GM10248 (cell line): ENCODE results near the gene OSBPL9.

Source experiments
- CTCF ChIA-PET: fragments of 300-600 bp; sonication (Branson Sonifier 250); formaldehyde crosslinking; extraction: SDS; loops from one replicate; lab custom pipeline; 2021; ENCODE audit warnings: antibody characterized with exemption; lab: Yijun Ruan, JAX
- POLR2A ChIA-PET: fragments of 350-650 bp; sonication (Branson Sonifier 250); formaldehyde crosslinking; extraction: SDS; loops from one replicate; lab custom pipeline; 2020; ENCODE audit warnings: antibody characterized with exemption; lab: Yijun Ruan, JAX
- DNase-seq: peaks from one replicate; pipeline ENCODE4 v3.0.0; 2012; ENCODE audit errors: extremely low spot score
- CTCF ChIP-seq: IDR thresholded peaks from 2 replicates; pipeline ENCODE4 v1.5.1; 2012; ENCODE audit warnings: mild to moderate bottlenecking, low read depth; ENCODE audit errors: extremely low read depth, missing control alignments, control extremely low read depth

The OSBPL9 gene

DNA sequence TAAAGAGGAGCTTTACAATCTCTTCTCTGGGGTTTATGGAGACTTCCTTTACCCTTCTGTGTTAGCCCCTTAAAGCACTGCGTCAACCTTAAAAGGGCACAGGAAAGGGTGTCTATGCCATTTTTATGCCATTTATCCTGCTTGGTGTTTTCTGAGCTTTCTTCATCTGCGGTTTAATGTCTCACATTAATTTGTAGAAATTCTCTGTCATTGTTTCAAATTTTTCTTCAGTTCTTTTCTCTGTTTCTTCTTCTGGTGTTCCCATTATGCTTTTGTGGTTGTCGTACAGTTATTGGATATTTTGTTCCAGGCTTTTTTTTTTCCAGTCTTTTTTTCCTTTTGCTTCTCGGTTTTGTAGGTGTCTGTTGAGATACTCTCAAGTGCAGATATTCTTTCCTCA lies 107.9 kb downstream of the OSBPL9 start:
- DNase-seq: no peak
- no peak for TF ChIP-seq CTCF
- ChIA-PET POLR2A (no interaction called here), CTCF (interaction anchor here (1.0 to 1.9 kb wide), 6 partner anchors 8 to 113 kb away, joined by 3 to 6 read pairs (median 4); no protein-coding TSS in a partner anchor)

GRCh38 chr1:51726051-51726450 lies 109.2 kb downstream of the OSBPL9 start:
- DNase-seq: no peak
- POLR2A ChIA-PET: no interaction called here
- CTCF ChIA-PET: interaction anchor here (2.9 to 3.1 kb wide), 2 partner anchors 12 to 43 kb away, joined by 9 to 13 read pairs; no protein-coding TSS in a partner anchor
- TF ChIP-seq CTCF: no peak

DNA sequence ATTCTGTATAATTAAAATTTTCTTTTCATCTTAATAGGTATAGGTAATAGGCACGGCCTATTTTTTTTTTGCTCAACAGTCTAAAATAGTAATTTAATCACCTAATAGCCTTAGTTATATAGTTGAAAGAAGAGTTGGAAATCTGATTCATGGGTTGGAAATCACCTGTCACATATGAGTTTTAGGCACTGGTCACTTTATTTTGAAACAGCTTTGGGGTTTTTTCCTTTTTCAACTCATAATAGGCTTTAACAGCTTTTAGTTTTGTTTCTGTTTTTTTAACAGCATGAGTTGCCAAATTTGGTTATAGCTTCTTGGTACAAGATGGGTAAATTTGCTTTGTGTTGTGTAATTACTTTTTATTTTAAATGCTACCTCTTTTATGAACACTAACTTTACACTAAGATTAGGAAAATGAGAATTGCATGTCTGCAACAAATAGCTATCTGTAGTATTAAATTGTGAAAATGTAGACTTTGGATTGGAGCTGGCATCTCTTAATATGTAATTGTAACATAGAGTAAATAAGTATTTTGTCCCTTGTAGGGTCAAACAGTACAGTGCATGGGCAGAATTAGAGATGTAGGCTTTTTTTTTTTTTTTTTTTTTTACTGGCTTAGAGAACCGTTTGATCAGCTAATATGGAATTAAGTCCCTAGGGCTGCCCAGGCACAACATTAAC lies 109.8 kb downstream of the OSBPL9 start:
- TF ChIP-seq CTCF: no peak
- DNase-seq: peak; percentile 34
- CTCF ChIA-PET: interaction anchor here (1.0 to 3.1 kb wide), 3 partner anchors 11 to 42 kb away, joined by 3 to 13 read pairs (median 9); no protein-coding TSS in a partner anchor
- POLR2A ChIA-PET: interaction anchor here (0.6 kb wide), 1 partner anchor 108 kb away, joined by 3 read pairs; no protein-coding TSS in a partner anchor

DNA sequence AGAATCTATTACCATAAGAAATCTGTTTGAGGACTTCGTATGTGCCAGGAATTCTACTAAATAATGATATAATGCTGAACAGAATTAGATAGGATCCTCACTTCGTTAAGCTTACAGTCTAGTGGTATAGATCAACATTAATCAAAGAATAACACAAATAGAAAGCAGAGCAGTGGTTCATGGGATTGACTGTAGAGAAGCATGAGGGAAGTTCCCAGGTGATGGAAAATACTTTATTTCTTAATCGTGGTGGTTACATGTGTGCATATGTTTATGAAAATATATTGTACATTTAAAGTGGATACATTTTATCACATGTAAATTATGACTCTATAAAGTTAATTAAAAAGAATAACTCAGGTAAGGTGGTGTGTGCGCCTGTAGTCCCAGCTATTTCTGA lies 110.5 kb downstream of the OSBPL9 start:
- ChIA-PET CTCF (interaction anchor here (1.0 to 3.1 kb wide), 3 partner anchors 11 to 41 kb away, joined by 3 to 13 read pairs (median 9); no protein-coding TSS in a partner anchor), POLR2A (interaction anchor here (0.6 kb wide), 1 partner anchor 109 kb away, joined by 3 read pairs; no protein-coding TSS in a partner anchor)
- no peak for DNase-seq
- no peak for TF ChIP-seq CTCF

DNA sequence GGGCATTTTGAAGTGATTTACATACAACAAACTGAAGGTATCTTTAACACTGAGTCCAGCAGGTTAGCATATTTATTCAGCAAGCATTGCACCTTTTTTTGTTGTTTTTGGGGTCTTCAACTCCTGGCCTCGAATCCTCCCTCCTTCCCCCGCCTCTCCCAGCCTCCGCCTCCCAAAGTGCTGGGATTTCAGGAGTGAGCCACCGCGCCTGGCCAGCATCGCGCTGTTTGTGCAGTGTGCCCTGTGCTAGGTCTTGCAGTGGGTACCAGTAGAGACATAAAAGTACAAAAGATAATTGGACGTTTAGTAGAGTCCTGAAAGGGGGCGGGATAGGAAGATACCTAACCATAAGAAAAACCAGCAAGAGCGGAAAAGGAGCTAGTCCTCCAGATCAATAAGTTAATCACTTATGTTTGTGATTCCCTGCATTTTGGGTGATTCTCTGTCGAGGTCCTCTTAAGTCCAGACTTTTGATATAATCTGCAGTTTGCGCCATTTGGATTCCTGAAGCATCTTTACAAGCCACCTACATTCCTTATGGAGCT lies 111.8 kb downstream of the OSBPL9 start:
- ChIA-PET POLR2A (interaction anchor here (0.7 kb wide), 1 partner anchor 154 kb away, joined by 12 read pairs; no protein-coding TSS in a partner anchor), CTCF (interaction anchor here (0.6 to 4.8 kb wide), 6 partner anchors 8 to 40 kb away, joined by 3 to 18 read pairs (median 6); no protein-coding TSS in a partner anchor)
- no peak for TF ChIP-seq CTCF
- DNase-seq: no peak

DNA sequence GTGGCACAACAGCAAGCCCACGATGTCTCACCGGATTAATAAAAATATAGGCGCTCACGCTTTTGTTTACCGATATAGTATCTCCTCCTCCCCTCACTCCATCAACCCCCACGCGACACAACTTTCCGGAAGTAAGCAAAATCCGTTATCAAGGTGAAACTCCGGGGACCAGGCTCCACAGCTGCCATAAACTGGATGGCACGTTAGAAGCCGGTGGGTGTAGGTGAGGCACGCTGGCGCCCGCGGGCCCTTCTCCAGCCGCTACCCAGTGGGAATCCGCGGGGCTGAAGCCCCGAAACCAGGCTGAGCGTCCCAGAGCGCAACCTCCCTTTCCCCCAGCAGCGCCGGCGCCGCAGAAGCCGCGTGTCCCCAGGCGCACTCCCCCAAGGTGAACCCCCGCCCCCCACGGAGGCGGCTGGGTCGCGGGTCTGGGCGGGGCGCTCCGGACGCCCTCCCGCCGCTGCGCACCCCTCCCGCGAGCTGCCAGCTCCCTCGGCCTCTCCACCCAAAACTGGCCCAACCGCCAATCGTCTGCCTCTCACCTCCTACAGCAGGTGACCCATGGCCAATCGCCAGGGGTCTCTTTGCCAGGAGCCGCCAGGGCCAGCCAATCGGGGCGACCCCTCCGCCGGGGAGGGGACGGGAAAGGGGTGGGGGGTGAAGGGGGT lies 112.4 kb downstream of the OSBPL9 start:
- no peak for TF ChIP-seq CTCF
- ChIA-PET CTCF (interaction anchor here (0.8 to 4.8 kb wide), 4 partner anchors 8 to 39 kb away, joined by 3 to 18 read pairs (median 8); no protein-coding TSS in a partner anchor), POLR2A (interaction anchor here (0.7 to 1.1 kb wide), 2 partner anchors 61 to 155 kb away, joined by 3 to 12 read pairs; no protein-coding TSS in a partner anchor)
- DNase-seq: peak; percentile 98
